Astrocyte (in vitro differentiated cells and primary cell): Measurements from ENCODE around the gene B3GAT3. TPM values are rescaled to one million over a fixed set of nuclear protein-coding genes. Genes with fewer than 3 reads are reported as not detected.
A peak's percentile ranks its signal among the peaks of the same experiment; 100 is the strongest.

Experiments
- DNase-seq: peaks from one replicate; pipeline ENCODE4 v3.0.0-alpha.2; 2010; ENCODE audit warnings: low read depth
- FAIRE-seq: peaks from 2 replicates; lab custom pipeline; 2011; peaks lifted over from hg19 to GRCh38; lab: Jason Lieb, UNC
- H2AFZ ChIP-seq: 2 replicates; pipeline ENCODE4 v1.6.0; 2012; ENCODE audit warnings: low read depth, low read length, inconsistent platforms
- H3K27ac ChIP-seq: 2 replicates; pipeline ENCODE4 v1.5.1; 2011; ENCODE audit warnings: low read depth, low read length, inconsistent platforms
- H3K27me3 ChIP-seq: 2 replicates; pipeline ENCODE4 v1.6.0; 2011; ENCODE audit warnings: low read length, inconsistent platforms; ENCODE audit not compliant: insufficient read depth
- H3K36me3 ChIP-seq: 2 replicates; pipeline ENCODE4 v1.5.1; 2011; ENCODE audit warnings: low read length, inconsistent platforms; ENCODE audit not compliant: insufficient read depth
- H3K4me1 ChIP-seq: 2 replicates; pipeline ENCODE4 v1.5.1; 2011; ENCODE audit warnings: low read length, inconsistent platforms; ENCODE audit not compliant: insufficient read depth
- H3K4me2 ChIP-seq: 2 replicates; pipeline ENCODE4 v1.6.0; 2012; ENCODE audit warnings: low read length, inconsistent platforms
- H3K4me3 ChIP-seq: 2 replicates; pipeline ENCODE4 v1.5.1; 2011; ENCODE audit warnings: low read depth, mild to moderate bottlenecking, low read length, inconsistent platforms; ENCODE audit not compliant: insufficient read depth
- H3K79me2 ChIP-seq: 2 replicates; pipeline ENCODE4 v1.6.0; 2012; ENCODE audit warnings: mild to moderate bottlenecking, low read length, inconsistent platforms; ENCODE audit not compliant: insufficient read depth
- H3K9ac ChIP-seq: 2 replicates; pipeline ENCODE4 v1.6.0; 2012; ENCODE audit warnings: mild to moderate bottlenecking, low read length, inconsistent platforms
- H3K9me3 ChIP-seq: 2 replicates; pipeline ENCODE4 v1.5.1; 2012; ENCODE audit warnings: low read depth, mild to moderate bottlenecking, low read length, inconsistent platforms; ENCODE audit not compliant: insufficient read depth
- H4K20me1 ChIP-seq: 2 replicates; pipeline ENCODE4 v1.6.0; 2012; ENCODE audit warnings: low read length, inconsistent platforms; ENCODE audit not compliant: insufficient read depth
- H3K27ac Mint-ChIP-seq: one replicate; pipeline ENCODE4 v1.8.0; 2021; ENCODE audit warnings: mild to moderate bottlenecking, mixed read lengths; ENCODE audit not compliant: unreplicated experiment
- H3K27me3 Mint-ChIP-seq: one replicate; pipeline ENCODE4 v1.8.0; 2021; ENCODE audit warnings: low read depth, mixed read lengths; ENCODE audit not compliant: unreplicated experiment
- H3K36me3 Mint-ChIP-seq: one replicate; pipeline ENCODE4 v1.8.0; 2021; ENCODE audit warnings: low read depth, mixed read lengths; ENCODE audit not compliant: unreplicated experiment
- H3K4me1 Mint-ChIP-seq: one replicate; pipeline ENCODE4 v1.8.0; 2021; ENCODE audit warnings: low read depth, mixed read lengths; ENCODE audit not compliant: unreplicated experiment
- H3K4me3 Mint-ChIP-seq: one replicate; pipeline ENCODE4 v1.8.0; 2021; ENCODE audit warnings: mild to moderate bottlenecking, moderate library complexity, mixed read lengths; ENCODE audit not compliant: unreplicated experiment
- H3K9me3 Mint-ChIP-seq: one replicate; pipeline ENCODE4 v1.8.0; 2021; ENCODE audit warnings: mild to moderate bottlenecking, mixed read lengths; ENCODE audit not compliant: unreplicated experiment
- CTCF ChIP-seq: IDR thresholded peaks from 2 replicates; pipeline ENCODE4 v1.5.1; 2011; ENCODE audit warnings: low read depth, mild to moderate bottlenecking, inconsistent platforms, low read length, moderate library complexity; ENCODE audit not compliant: insufficient read depth
- EZH2 ChIP-seq: IDR thresholded peaks from 2 replicates; pipeline ENCODE4 v1.6.1; 2012; ENCODE audit warnings: mild to moderate bottlenecking, low read length, inconsistent platforms; ENCODE audit not compliant: insufficient read depth
- total RNA-seq: library from RNA; stranded (reverse); gene quantifications from 2 replicates; pipeline ENCODE4 v1.2.1, GENCODE V29; 2021

The B3GAT3 gene
- total RNA-seq, 1 donor from 2014 or later, result 52.4 TPM

GRCh38 chr11:62665075-62665598 is 43.4 kb upstream of the B3GAT3 start, which contains the start of the genes C11orf98 and CSKMT:
TSS of gene C11orf98 (minus strand) at chr11:62665210. CDS start at chr11:62665169, 41 bp downstream.
TSS of gene CSKMT (plus strand) at chr11:62665312. CDS start at chr11:62665880, 568 bp downstream.
- DNase-seq (peak; percentile 82), FAIRE-seq (no peak)
- H3K9me3 ChIP-seq, result no peaks in the 10 kb centered on the region
- H2AFZ ChIP-seq, result peak within 1 kb of the TSS; percentile 51
- peaks cover 51% of the 10 kb centered on the region for H3K79me2 ChIP-seq
- Mint-ChIP-seq H3K4me3 (peak within 1 kb of the TSS; percentile 96), H3K27me3 (no peaks in the 10 kb centered on the region), H3K36me3 (peaks cover 12% of the 10 kb centered on the region), H3K4me1 (peaks cover 12% of the 10 kb centered on the region), H3K27ac (peak within 1 kb of the TSS; percentile 92), H3K9me3 (no peaks in the 10 kb centered on the region)
- H3K4me2 ChIP-seq, result peak within 1 kb of the TSS; percentile 97
- H3K36me3 ChIP-seq, result peaks cover 12% of the 10 kb centered on the region
- H3K27me3 ChIP-seq, result no peaks in the 10 kb centered on the region
- peak within 1 kb of the TSS; percentile 67 for H3K27ac ChIP-seq
- peaks cover 30% of the 10 kb centered on the region for H4K20me1 ChIP-seq
- peak within 1 kb of the TSS; percentile 87 for H3K9ac ChIP-seq
- H3K4me3 ChIP-seq, result peak within 1 kb of the TSS; percentile 97
- peaks cover 16% of the 10 kb centered on the region for H3K4me1 ChIP-seq
- TF ChIP-seq EZH2, result no peak
- no peak for TF ChIP-seq CTCF

- Histone ChIP-seq H4K20me1 (peaks cover 29% of the 10 kb centered on the region), H3K79me2 (peaks cover 47% of the 10 kb centered on the region), H3K27ac (peak overlapping the region; percentile 67), H3K4me3 (peak overlapping the region; percentile 97), H3K36me3 (peaks cover 12% of the 10 kb centered on the region), H3K4me2 (peak overlapping the region; percentile 97), H2AFZ (peak overlapping the region; percentile 51), H3K9me3 (no peaks in the 10 kb centered on the region), H3K4me1 (peaks cover 16% of the 10 kb centered on the region), H3K27me3 (no peaks in the 10 kb centered on the region), H3K9ac (peak overlapping the region; percentile 87)
- no peaks in the 10 kb centered on the region for H3K27me3 Mint-ChIP-seq
- peak; percentile 53 for DNase-seq
- peak overlapping the region; percentile 96 for H3K4me3 Mint-ChIP-seq
- peak overlapping the region; percentile 92 for H3K27ac Mint-ChIP-seq
- no peak for FAIRE-seq
- no peaks in the 10 kb centered on the region for H3K9me3 Mint-ChIP-seq
- H3K36me3 Mint-ChIP-seq, result peaks cover 12% of the 10 kb centered on the region
- peaks cover 12% of the 10 kb centered on the region for H3K4me1 Mint-ChIP-seq
- TF ChIP-seq CTCF (no peak), EZH2 (no peak)
Observed at GRCh38 chr11:62664405-62665074, 42.8 kb upstream of the B3GAT3 start.
